ENCODE results near the gene TXNDC11. TPM values are rescaled to one million over a fixed set of nuclear protein-coding genes. Genes with fewer than 3 reads are reported as not detected.

Gene TXNDC11
- polyA plus RNA-seq, 1 donor (not counting 4 experiments of a cell fraction or from before 2014, with no cell fraction given), result 35.9 TPM

- Histone ChIP-seq H3K36me3 (ENCODE audit: control insufficient read depth in 2 of 2, extremely low read depth in 1 of 2, insufficient read depth in 2 of 2, low read length in 2 of 2) (no peaks in the 10 kb centered on the region), H3K9me3 (ENCODE audit: control insufficient read depth, low read depth, low read length) (no peaks in the 10 kb centered on the region), H3K9me1 (ENCODE audit: control insufficient read depth, extremely low read depth, insufficient read depth, low read length) (no peaks in the 10 kb centered on the region), H3K4me3 (ENCODE audit: control insufficient read depth in 2 of 3, extremely low read depth in 1 of 3, insufficient read depth in 2 of 3, low read depth in 1 of 3, low read length in 3 of 3) (no peak overlapping the region), H3K79me2 (ENCODE audit: control insufficient read depth, insufficient read depth, low read length) (no peaks in the 10 kb centered on the region), H2AFZ (ENCODE audit: control insufficient read depth, low read length) (no peak overlapping the region), H3K9ac (ENCODE audit: control insufficient read depth, extremely low read depth, insufficient read depth, low read length) (no peak overlapping the region), H3K27ac (ENCODE audit: control insufficient read depth, insufficient read depth, low read length) (no peak overlapping the region), H4K20me1 (ENCODE audit: control insufficient read depth, extremely low read depth, insufficient read depth, low read length) (no peaks in the 10 kb centered on the region), H3K27me3 (ENCODE audit: control insufficient read depth, extremely low read depth, insufficient read depth, low read length) (no peaks in the 10 kb centered on the region), H3K4me2 (ENCODE audit: control insufficient read depth, extremely low read depth, insufficient read depth, low read depth, low read length) (no peak overlapping the region), H3K4me1 (ENCODE audit: control insufficient read depth, extremely low read depth, insufficient read depth, low read length) (peaks cover 18% of the 10 kb centered on the region)
- FAIRE-seq, result no peak
- TF ChIP-seq CTCF (optimal IDR thresholded peaks at IDR 0.05 in 1 of 3, IDR thresholded peaks at IDR 0.05 in 1 of 3, conservative IDR thresholded peaks at IDR 0.05 in 1 of 3; ENCODE audit: extremely low read depth in 1 of 3, insufficient read depth in 2 of 3, low read length in 3 of 3) (no peak), EZH2 (IDR thresholded peaks at IDR 0.05; ENCODE audit: low read length) (no peak)
- dilution Hi-C loops (cut with MboI; ENCODE audit: extremely low pct_ligation_motif_present, low sequenced_read_pairs), result no loop called here
- DNase-seq (ENCODE audit: low read depth, low spot score), result no peak
Observed at GRCh38 chr16:11660565-11660964, 82.1 kb downstream of the TXNDC11 start.

GRCh38 chr16:11658896-11659708 is 83.6 kb downstream of the TXNDC11 start:
- peak; percentile 88 for FAIRE-seq
- no peaks in the 10 kb centered on the region for H3K79me2 ChIP-seq (ENCODE audit: control insufficient read depth, insufficient read depth, low read length)
- H2AFZ ChIP-seq (ENCODE audit: control insufficient read depth, low read length), result peak overlapping the region; percentile 99
- H3K27me3 ChIP-seq (ENCODE audit: control insufficient read depth, extremely low read depth, insufficient read depth, low read length), result no peaks in the 10 kb centered on the region
- peak overlapping the region; percentile 68 for H3K27ac ChIP-seq (ENCODE audit: control insufficient read depth, insufficient read depth, low read length)
- no peaks in the 10 kb centered on the region for H3K36me3 ChIP-seq (ENCODE audit: control insufficient read depth in 2 of 2, extremely low read depth in 1 of 2, insufficient read depth in 2 of 2, low read length in 2 of 2)
- H3K9me1 ChIP-seq (ENCODE audit: control insufficient read depth, extremely low read depth, insufficient read depth, low read length), result no peaks in the 10 kb centered on the region
- TF ChIP-seq CTCF (optimal IDR thresholded peaks at IDR 0.05 in 1 of 3, IDR thresholded peaks at IDR 0.05 in 1 of 3, conservative IDR thresholded peaks at IDR 0.05 in 1 of 3; ENCODE audit: extremely low read depth in 1 of 3, insufficient read depth in 2 of 3, low read length in 3 of 3), result no peak
- no peak for TF ChIP-seq EZH2 (IDR thresholded peaks at IDR 0.05; ENCODE audit: low read length)
- peak overlapping the region; percentile 52 for H3K9ac ChIP-seq (ENCODE audit: control insufficient read depth, extremely low read depth, insufficient read depth, low read length)
- peaks cover 18% of the 10 kb centered on the region for H3K4me1 ChIP-seq (ENCODE audit: control insufficient read depth, extremely low read depth, insufficient read depth, low read length)
- no peaks in the 10 kb centered on the region for H4K20me1 ChIP-seq (ENCODE audit: control insufficient read depth, extremely low read depth, insufficient read depth, low read length)
- dilution Hi-C loops (cut with MboI; ENCODE audit: extremely low pct_ligation_motif_present, low sequenced_read_pairs), result no loop called here
- H3K9me3 ChIP-seq (ENCODE audit: control insufficient read depth, low read depth, low read length), result no peaks in the 10 kb centered on the region
- peak overlapping the region; percentile 96 for H3K4me2 ChIP-seq (ENCODE audit: control insufficient read depth, extremely low read depth, insufficient read depth, low read depth, low read length)
- DNase-seq (ENCODE audit: low read depth, low spot score), result no peak
- H3K4me3 ChIP-seq (ENCODE audit: control insufficient read depth in 2 of 3, extremely low read depth in 1 of 3, insufficient read depth in 2 of 3, low read depth in 1 of 3, low read length in 3 of 3), result peak overlapping the region in 2 of 3 experiments; percentile 61 to 62
